ENCODE data around the gene BANF2. TPM values are rescaled to one million over a fixed set of nuclear protein-coding genes. Genes with fewer than 3 reads are reported as not detected.

BANF2 gene
- total RNA-seq, 1 experiment from 2014 or later, result not detected

GRCh38 chr20:17712201-17712600, 12.4 kb downstream of the BANF2 start:
- Histone ChIP-seq H3K4me1 (ENCODE audit: insufficient read depth, low read length, poor library complexity, severe bottlenecking) (peaks cover 9% of the 10 kb centered on the region), H3K27me3 (replicated peaks; ENCODE audit: insufficient read depth, low read depth, low read length, poor library complexity) (no peaks in the 10 kb centered on the region), H3K9me3 (ENCODE audit: low read depth, low read length, poor library complexity, severe bottlenecking) (no peaks in the 10 kb centered on the region), H3K36me3 (ENCODE audit: insufficient read depth, low read length, poor library complexity, severe bottlenecking) (no peaks in the 10 kb centered on the region), H3K27ac (ENCODE audit: low read depth, low read length, poor library complexity, severe bottlenecking) (no peak overlapping the region), H3K4me3 (ENCODE audit: low read depth, low read length, poor library complexity, severe bottlenecking) (no peak overlapping the region)
- DNase-seq (ENCODE audit: low spot score), result no peak
- BruUV-seq (replicated peaks), result no TSS peak
- no peak for TF ChIP-seq CTCF (conservative IDR thresholded peaks at IDR 0.05; ENCODE audit: low read depth, low read length)
- no peak for TF ChIP-seq EZH2 (IDR thresholded peaks at IDR 0.05; ENCODE audit: borderline replicate concordance, low read depth, low read length, poor library complexity, severe bottlenecking)
- intact Hi-C loops (cut with micrococcal nuclease; ENCODE audit: unreplicated experiment), result no loop called here
- ChIA-PET POLR2A (ENCODE audit: low non-redundant PET) (no interaction called here), CTCF (no interaction called here)

- no peak for DNase-seq (ENCODE audit: low spot score)
- intact Hi-C loops (cut with micrococcal nuclease; ENCODE audit: unreplicated experiment), result no loop called here
- POLR2A ChIA-PET (ENCODE audit: low non-redundant PET), result no interaction called here
Measured at GRCh38 chr20:17712708-17713107, 12.9 kb downstream of the BANF2 start.

GRCh38 chr20:17714597-17714996, 14.8 kb downstream of the BANF2 start:
- H3K36me3 ChIP-seq (ENCODE audit: insufficient read depth, low read length, poor library complexity, severe bottlenecking), result no peaks in the 10 kb centered on the region
- peaks cover 9% of the 10 kb centered on the region for H3K4me1 ChIP-seq (ENCODE audit: insufficient read depth, low read length, poor library complexity, severe bottlenecking)
- ChIA-PET POLR2A (ENCODE audit: low non-redundant PET) (no interaction called here), CTCF (no interaction called here)
- no peak for TF ChIP-seq CTCF (conservative IDR thresholded peaks at IDR 0.05; ENCODE audit: low read depth, low read length)
- TF ChIP-seq EZH2 (IDR thresholded peaks at IDR 0.05; ENCODE audit: borderline replicate concordance, low read depth, low read length, poor library complexity, severe bottlenecking), result no peak
- BruUV-seq (replicated peaks), result no TSS peak
- H3K27ac ChIP-seq (ENCODE audit: low read depth, low read length, poor library complexity, severe bottlenecking), result no peak overlapping the region
- no peak for DNase-seq (ENCODE audit: low spot score)
- no peaks in the 10 kb centered on the region for H3K27me3 ChIP-seq (replicated peaks; ENCODE audit: insufficient read depth, low read depth, low read length, poor library complexity)
- intact Hi-C loops (cut with micrococcal nuclease; ENCODE audit: unreplicated experiment), result no loop called here
- H3K9me3 ChIP-seq (ENCODE audit: low read depth, low read length, poor library complexity, severe bottlenecking), result no peaks in the 10 kb centered on the region
- no peak overlapping the region for H3K4me3 ChIP-seq (ENCODE audit: low read depth, low read length, poor library complexity, severe bottlenecking)

More at GRCh38 chr20:17712708-17713107, 12.9 kb downstream of the BANF2 start:
- Histone ChIP-seq H3K4me1 (ENCODE audit: insufficient read depth, low read length, poor library complexity, severe bottlenecking) (peaks cover 9% of the 10 kb centered on the region), H3K27me3 (replicated peaks; ENCODE audit: insufficient read depth, low read depth, low read length, poor library complexity) (no peaks in the 10 kb centered on the region), H3K27ac (ENCODE audit: low read depth, low read length, poor library complexity, severe bottlenecking) (no peak overlapping the region), H3K9me3 (ENCODE audit: low read depth, low read length, poor library complexity, severe bottlenecking) (no peaks in the 10 kb centered on the region), H3K36me3 (ENCODE audit: insufficient read depth, low read length, poor library complexity, severe bottlenecking) (no peaks in the 10 kb centered on the region), H3K4me3 (ENCODE audit: low read depth, low read length, poor library complexity, severe bottlenecking) (no peak overlapping the region)
- CTCF ChIA-PET, result no interaction called here
- TF ChIP-seq CTCF (conservative IDR thresholded peaks at IDR 0.05; ENCODE audit: low read depth, low read length) (no peak), EZH2 (IDR thresholded peaks at IDR 0.05; ENCODE audit: borderline replicate concordance, low read depth, low read length, poor library complexity, severe bottlenecking) (no peak)
- no TSS peak for BruUV-seq (replicated peaks)
